OCI-LY7 (cell line): ENCODE data around the gene NDUFA8. TPM values are rescaled to one million over a fixed set of nuclear protein-coding genes. Genes with fewer than 3 reads are reported as not detected.

Experiments
- BruUV-seq: library from RNA; stranded (reverse); fragments of 400-500 nt; replicated peaks from 2 replicates; lab custom pipeline; 2021; lab: Mats Ljungman, UMichigan
- CTCF ChIA-PET: fragments of 300-600 bp; sonication (Branson Sonifier 250); formaldehyde crosslinking; loops from one replicate; lab custom pipeline; 2022; ENCODE audit warnings: antibody characterized with exemption; ENCODE audit not compliant: unreplicated experiment; lab: Charles Lee
- POLR2A ChIA-PET: fragments of 300-600 bp; sonication (Branson Sonifier 250); formaldehyde crosslinking; loops from one replicate; lab custom pipeline; 2022; ENCODE audit warnings: antibody characterized with exemption; lab: Charles Lee
- DNase-seq: peaks from one replicate; pipeline ENCODE4 v3.0.0-alpha.2; 2015; ENCODE audit warnings: low spot score
- H2AFZ ChIP-seq: fragments of 200-600 bp; sonication (generic), shearing (Covaris generic); 2 replicates; pipeline ENCODE4 v1.6.1; 2014; ENCODE audit warnings: mild to moderate bottlenecking, antibody characterized with exemption, low read length, moderate library complexity
- H3K27ac ChIP-seq: fragments of 200-600 bp; sonication (generic); 2 replicates; pipeline ENCODE4 v1.5.1; 2014; ENCODE audit warnings: mixed run types, low read depth, mild to moderate bottlenecking, moderate library complexity, low read length, inconsistent platforms; ENCODE audit not compliant: poor library complexity, severe bottlenecking
- H3K36me3 ChIP-seq: fragments of 200-600 bp; sonication (generic); 2 replicates; pipeline ENCODE4 v1.6.1; 2014; ENCODE audit warnings: mild to moderate bottlenecking, antibody characterized with exemption, low read length, moderate library complexity, mixed read lengths; ENCODE audit not compliant: insufficient read depth
- H3K4me1 ChIP-seq: fragments of 200-600 bp; sonication (generic); 2 replicates; pipeline ENCODE4 v1.5.1; 2014; ENCODE audit warnings: mild to moderate bottlenecking, low read length; ENCODE audit not compliant: insufficient read depth, poor library complexity, severe bottlenecking
- H3K4me2 ChIP-seq: fragments of 200-600 bp; sonication (generic); 2 replicates; pipeline ENCODE4 v1.6.1; 2014; ENCODE audit warnings: mild to moderate bottlenecking, low read length
- H3K4me3 ChIP-seq: fragments of 200-600 bp; sonication (generic); 2 replicates; pipeline ENCODE4 v1.5.1; 2014; ENCODE audit warnings: mild to moderate bottlenecking, low read depth, low read length; ENCODE audit not compliant: poor library complexity, severe bottlenecking
- H3K79me2 ChIP-seq: fragments of 200-600 bp; sonication (generic); 2 replicates; pipeline ENCODE4 v1.6.1; 2016; ENCODE audit warnings: low read depth, mild to moderate bottlenecking, low read length, moderate library complexity, mixed read lengths; ENCODE audit not compliant: insufficient read depth
- H3K9me2 ChIP-seq: fragments of 200-600 bp; sonication (generic); 2 replicates; pipeline ENCODE4 v1.6.1; 2016; ENCODE audit warnings: mild to moderate bottlenecking, low read length, mixed read lengths; ENCODE audit not compliant: insufficient read depth
- H3K9me3 ChIP-seq: fragments of 200-600 bp; sonication (generic); 2 replicates; pipeline ENCODE4 v1.6.1; 2014; ENCODE audit warnings: mild to moderate bottlenecking, mixed run types, low read length, mixed read lengths
- H4K20me1 ChIP-seq: fragments of 200-600 bp; sonication (generic); 2 replicates; pipeline ENCODE4 v1.6.1; 2014; ENCODE audit warnings: mild to moderate bottlenecking, antibody characterized with exemption, low read length, moderate library complexity, mixed read lengths; ENCODE audit not compliant: insufficient read depth
- EZH2phosphoT487 ChIP-seq: fragments of 200-600 bp; sonication (generic); IDR thresholded peaks from 2 replicates; pipeline ENCODE4 v1.6.1; 2018; ENCODE audit warnings: low read depth, borderline replicate concordance, mild to moderate bottlenecking, mixed run types, antibody characterized with exemption, low read length, moderate library complexity, mixed read lengths
- intact Hi-C: fragments of 100-400 bp; cut with micrococcal nuclease; formaldehyde crosslinking; loops from one replicate; pipeline ENCODE4 v1.10.0; 2022; ENCODE audit not compliant: unreplicated experiment
- total RNA-seq, 2 experiments: library from RNA; depleted of rRNA in 1 of 2; stranded (reverse); fragments of >200 nt in 1 of 2; shearing (Covaris generic) in 1 of 2; gene quantifications; 2 replicates each; pipeline ENCODE4 v1.2.3, GENCODE V29; 2014 to 2022
- TF ChIP-seq, protein P1 (sequence below): fragments of 200-600 bp; sonication (generic); conservative IDR thresholded peaks from 2 replicates; pipeline ENCODE4 v1.5.1; 2014; ENCODE audit warnings: mild to moderate bottlenecking, antibody characterized with exemption, low read length, moderate library complexity, mixed read lengths

NDUFA8 gene
- total RNA-seq, 2 experiments from 2014 or later = 24.2 to 51.0 TPM

DNA sequence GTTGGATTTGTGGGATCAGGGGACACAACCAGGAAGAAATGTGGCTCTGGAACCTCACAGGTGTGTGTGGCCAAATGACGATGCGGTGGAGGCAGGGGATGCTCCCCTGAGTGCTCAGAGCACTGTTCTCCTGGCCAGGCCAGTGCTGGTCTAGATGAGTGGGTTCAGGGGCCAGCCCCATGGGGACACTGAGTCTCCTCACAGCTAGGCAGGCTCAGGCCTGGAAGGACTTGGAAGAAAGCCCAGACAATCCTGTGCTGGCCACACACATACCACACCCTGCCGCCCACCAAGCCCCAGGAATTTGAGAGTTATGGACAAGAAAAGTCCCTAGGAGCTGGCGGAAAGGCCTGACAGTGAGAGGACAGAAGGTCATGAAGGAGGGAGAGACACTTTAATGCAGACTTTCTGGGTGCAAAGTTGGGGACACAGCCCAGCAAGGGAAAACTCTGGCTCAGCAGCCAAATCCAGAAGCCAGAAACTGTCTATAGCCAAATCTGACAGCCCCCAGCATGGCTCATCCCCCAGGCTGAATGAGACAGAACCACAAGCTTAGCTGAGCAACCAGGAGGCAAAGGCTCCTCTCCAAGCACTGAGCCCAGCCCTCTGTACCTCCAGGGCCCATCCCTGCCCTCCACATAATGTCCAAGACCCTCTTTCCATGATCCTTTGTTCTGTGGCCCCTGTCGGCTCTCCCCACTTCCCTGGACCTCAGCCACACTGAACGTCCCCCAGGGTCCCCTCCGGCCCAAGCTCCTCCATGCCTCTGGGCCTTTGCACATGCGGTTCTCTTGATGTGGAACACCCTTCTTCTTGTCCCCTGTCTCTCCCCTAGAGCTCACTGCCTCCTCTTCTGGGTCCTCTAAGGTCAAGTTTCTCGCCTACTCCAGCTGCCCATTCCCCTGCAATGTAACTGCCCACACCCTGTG, 46.8 kb upstream of the NDUFA8 start:
- ChIA-PET CTCF (no interaction called here), POLR2A (no interaction called here)
- Histone ChIP-seq H3K27ac (no peak overlapping the region), H3K9me3 (no peaks in the 10 kb centered on the region), H3K9me2 (no peaks in the 10 kb centered on the region), H3K4me1 (no peaks in the 10 kb centered on the region), H2AFZ (no peak overlapping the region), H3K4me3 (no peak overlapping the region), H3K79me2 (no peaks in the 10 kb centered on the region), H3K36me3 (no peaks in the 10 kb centered on the region), H4K20me1 (no peaks in the 10 kb centered on the region), H3K4me2 (no peak overlapping the region)
- DNase-seq = no peak
- TF ChIP-seq, protein P1, sequence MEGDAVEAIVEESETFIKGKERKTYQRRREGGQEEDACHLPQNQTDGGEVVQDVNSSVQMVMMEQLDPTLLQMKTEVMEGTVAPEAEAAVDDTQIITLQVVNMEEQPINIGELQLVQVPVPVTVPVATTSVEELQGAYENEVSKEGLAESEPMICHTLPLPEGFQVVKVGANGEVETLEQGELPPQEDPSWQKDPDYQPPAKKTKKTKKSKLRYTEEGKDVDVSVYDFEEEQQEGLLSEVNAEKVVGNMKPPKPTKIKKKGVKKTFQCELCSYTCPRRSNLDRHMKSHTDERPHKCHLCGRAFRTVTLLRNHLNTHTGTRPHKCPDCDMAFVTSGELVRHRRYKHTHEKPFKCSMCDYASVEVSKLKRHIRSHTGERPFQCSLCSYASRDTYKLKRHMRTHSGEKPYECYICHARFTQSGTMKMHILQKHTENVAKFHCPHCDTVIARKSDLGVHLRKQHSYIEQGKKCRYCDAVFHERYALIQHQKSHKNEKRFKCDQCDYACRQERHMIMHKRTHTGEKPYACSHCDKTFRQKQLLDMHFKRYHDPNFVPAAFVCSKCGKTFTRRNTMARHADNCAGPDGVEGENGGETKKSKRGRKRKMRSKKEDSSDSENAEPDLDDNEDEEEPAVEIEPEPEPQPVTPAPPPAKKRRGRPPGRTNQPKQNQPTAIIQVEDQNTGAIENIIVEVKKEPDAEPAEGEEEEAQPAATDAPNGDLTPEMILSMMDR = no peak
- intact Hi-C loops = no loop called here
- BruUV-seq = no TSS peak

DNA sequence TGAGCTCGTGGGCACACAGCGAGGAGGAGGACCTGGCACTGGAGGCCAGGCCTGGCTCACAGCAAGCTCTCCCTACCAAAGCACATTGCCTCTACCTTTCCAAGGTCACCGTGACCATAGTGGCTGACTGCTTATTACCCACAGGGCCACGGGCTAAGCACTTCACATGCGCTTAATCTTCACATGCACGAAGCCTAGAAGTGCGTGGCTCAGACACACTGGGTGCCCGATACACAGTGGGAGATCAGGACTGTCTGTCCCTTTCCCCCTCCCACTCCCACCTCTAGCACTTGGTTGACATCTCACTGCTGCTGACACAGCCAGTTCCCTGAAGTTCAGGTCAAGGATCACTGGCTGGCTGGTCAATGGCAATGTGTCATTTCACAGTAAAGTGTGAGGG, 45.6 kb upstream of the NDUFA8 start:
- POLR2A ChIA-PET = interaction anchor here (0.6 to 0.7 kb wide), 2 partner anchors 25 to 500 kb away, joined by 3 to 6 read pairs; no protein-coding TSS in a partner anchor
- no peak for DNase-seq
- H4K20me1 ChIP-seq = no peaks in the 10 kb centered on the region
- intact Hi-C loops = no loop called here
- H3K36me3 ChIP-seq = no peaks in the 10 kb centered on the region
- CTCF ChIA-PET = no interaction called here
- H3K9me3 ChIP-seq = no peaks in the 10 kb centered on the region
- no peaks in the 10 kb centered on the region for H3K79me2 ChIP-seq
- no peaks in the 10 kb centered on the region for H3K4me1 ChIP-seq
- H3K4me3 ChIP-seq = no peak overlapping the region
- no TSS peak for BruUV-seq
- H3K4me2 ChIP-seq = no peak overlapping the region
- H3K27ac ChIP-seq = no peak overlapping the region
- H3K9me2 ChIP-seq = no peaks in the 10 kb centered on the region
- H2AFZ ChIP-seq = no peak overlapping the region
- TF ChIP-seq, protein P1 = no peak
- no peak for TF ChIP-seq EZH2phosphoT487

DNA sequence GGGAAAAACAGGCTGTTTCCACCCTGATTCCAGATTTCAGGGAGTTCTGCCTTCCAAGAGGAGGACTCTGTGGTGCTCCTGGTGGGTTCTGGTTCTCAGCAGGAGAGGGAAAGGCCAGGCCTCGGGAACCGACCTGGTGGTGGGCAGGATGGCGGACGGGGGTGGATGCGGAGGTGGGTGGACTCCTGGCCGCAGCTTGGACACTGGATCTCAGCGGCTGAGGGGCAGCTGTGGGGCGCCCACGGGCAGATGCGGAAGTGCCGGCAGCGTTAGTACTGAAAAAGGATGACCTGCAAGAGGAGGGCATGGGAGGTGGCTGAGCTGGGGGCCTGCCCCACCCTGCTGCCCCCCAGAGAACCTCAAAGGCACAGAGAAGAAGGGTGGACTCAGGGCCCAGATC, 44.9 kb upstream of the NDUFA8 start:
- H2AFZ ChIP-seq = no peak overlapping the region
- no peaks in the 10 kb centered on the region for H3K9me2 ChIP-seq
- H3K36me3 ChIP-seq = no peaks in the 10 kb centered on the region
- intact Hi-C loops = no loop called here
- H3K4me1 ChIP-seq = no peaks in the 10 kb centered on the region
- H3K4me2 ChIP-seq = no peak overlapping the region
- TF ChIP-seq, protein P1 = no peak
- ChIA-PET CTCF (no interaction called here), POLR2A (no interaction called here)
- no peaks in the 10 kb centered on the region for H3K9me3 ChIP-seq
- DNase-seq = no peak
- H3K4me3 ChIP-seq = no peak overlapping the region
- H4K20me1 ChIP-seq = no peaks in the 10 kb centered on the region
- no peaks in the 10 kb centered on the region for H3K79me2 ChIP-seq
- BruUV-seq = no TSS peak
- H3K27ac ChIP-seq = no peak overlapping the region
